ENCODE results near the gene SLC35G1. TPM values are rescaled to one million over a fixed set of nuclear protein-coding genes. Genes with fewer than 3 reads are reported as not detected.

Gene SLC35G1
- polyA plus RNA-seq, 3 donors, result 0.52 to 0.94 (median 0.67) TPM

GRCh38 chr10:93921338-93921737, 27.6 kb downstream of the SLC35G1 start:
- H3K27me3 Mint-ChIP-seq (ENCODE audit: low read depth in 3 of 3), result peaks cover 0 to 2% (median 0%) of the 10 kb centered on the region in 3 donors

GRCh38 chr10:93926613-93927012, 32.8 kb downstream of the SLC35G1 start:
- no peak for DNase-seq
- no peak overlapping the region for H2AFZ ChIP-seq (ENCODE audit: insufficient read depth, low read depth, low read length, poor library complexity, severe bottlenecking)
- H3K79me2 ChIP-seq (ENCODE audit: insufficient read depth, low read length), result no peaks in the 10 kb centered on the region
- Mint-ChIP-seq H3K36me3 (peaks cover 0 to 3% of the 10 kb centered on the region in 2 donors), H3K4me1 (no peaks in the 10 kb centered on the region), H3K27ac (no peak overlapping the region), H3K9me3 (peaks cover 8 to 33% (median 17%) of the 10 kb centered on the region in 7 donors), H3K4me3 (no peak overlapping the region), H3K27me3 (ENCODE audit: low read depth in 3 of 3) (no peaks in the 10 kb centered on the region)
- no peak overlapping the region for H3K27ac ChIP-seq (ENCODE audit: low read depth in 1 of 2, low read length in 2 of 2)
- H3K4me3 ChIP-seq (replicated peaks in 1 of 3; ENCODE audit: low read depth in 2 of 3, low read length in 3 of 3), result no peak overlapping the region
- no peaks in the 10 kb centered on the region for H3K27me3 ChIP-seq (ENCODE audit: control insufficient read depth in 2 of 2, insufficient read depth in 2 of 2, low read length in 2 of 2)
- WGBS (ENCODE audit: insufficient coverage), result no CpG with 5 or more reads among the region's 1 CpG
- no peaks in the 10 kb centered on the region for H4K20me1 ChIP-seq (ENCODE audit: insufficient read depth, low read length)
- no peaks in the 10 kb centered on the region for H3K36me3 ChIP-seq (replicated peaks in 1 of 2; ENCODE audit: control insufficient read depth in 1 of 2, insufficient read depth in 2 of 2, low read length in 2 of 2)
- no peak overlapping the region for H3K4me2 ChIP-seq (replicated peaks; ENCODE audit: extremely low read depth, low read length, poor library complexity, severe bottlenecking)
- TF ChIP-seq CTCF (IDR thresholded peaks at IDR 0.05), result no peak
- no peaks in the 10 kb centered on the region for H3K9me3 ChIP-seq (replicated peaks in 1 of 2; ENCODE audit: control insufficient read depth in 1 of 2, insufficient read depth in 1 of 2, low read length in 2 of 2)
- no peaks in the 10 kb centered on the region for H3K4me1 ChIP-seq (ENCODE audit: control insufficient read depth in 1 of 2, insufficient read depth in 2 of 2, low read length in 2 of 2)
- H3K9ac ChIP-seq (ENCODE audit: insufficient read depth, low read length, poor library complexity, severe bottlenecking), result no peak overlapping the region
- intact Hi-C loops (cut with micrococcal nuclease), result no loop called here

More at GRCh38 chr10:93921338-93921737, 27.6 kb downstream of the SLC35G1 start:
- no peak overlapping the region for H3K27ac Mint-ChIP-seq
- Histone ChIP-seq H3K36me3 (replicated peaks in 1 of 2; ENCODE audit: control insufficient read depth in 1 of 2, insufficient read depth in 2 of 2, low read length in 2 of 2) (no peaks in the 10 kb centered on the region), H4K20me1 (ENCODE audit: insufficient read depth, low read length) (no peaks in the 10 kb centered on the region), H3K27ac (ENCODE audit: low read depth in 1 of 2, low read length in 2 of 2) (no peak overlapping the region), H3K9ac (ENCODE audit: insufficient read depth, low read length, poor library complexity, severe bottlenecking) (no peak overlapping the region), H3K4me3 (replicated peaks in 1 of 3; ENCODE audit: low read depth in 2 of 3, low read length in 3 of 3) (no peak overlapping the region), H2AFZ (ENCODE audit: insufficient read depth, low read depth, low read length, poor library complexity, severe bottlenecking) (no peak overlapping the region), H3K4me2 (replicated peaks; ENCODE audit: extremely low read depth, low read length, poor library complexity, severe bottlenecking) (no peak overlapping the region), H3K4me1 (ENCODE audit: control insufficient read depth in 1 of 2, insufficient read depth in 2 of 2, low read length in 2 of 2) (no peaks in the 10 kb centered on the region), H3K27me3 (ENCODE audit: control insufficient read depth in 2 of 2, insufficient read depth in 2 of 2, low read length in 2 of 2) (no peaks in the 10 kb centered on the region), H3K79me2 (ENCODE audit: insufficient read depth, low read length) (no peaks in the 10 kb centered on the region), H3K9me3 (replicated peaks in 1 of 2; ENCODE audit: control insufficient read depth in 1 of 2, insufficient read depth in 1 of 2, low read length in 2 of 2) (no peaks in the 10 kb centered on the region)
- WGBS (ENCODE audit: insufficient coverage), result 60% methylated on average over 1 of the region's 7 CpGs
- TF ChIP-seq CTCF (IDR thresholded peaks at IDR 0.05), result peak; percentile 44
- peaks cover 0 to 3% of the 10 kb centered on the region in 2 donors for H3K36me3 Mint-ChIP-seq
- peak in 2 of 3 donors; percentile 1 to 7 for DNase-seq
- no peaks in the 10 kb centered on the region for H3K4me1 Mint-ChIP-seq
- intact Hi-C loops (cut with micrococcal nuclease), result no loop called here
- H3K9me3 Mint-ChIP-seq, result no peaks in the 10 kb centered on the region
- H3K4me3 Mint-ChIP-seq, result no peak overlapping the region

Measured in CD14-positive monocyte (primary cell).